ENCODE results near the gene SMCO2.
"Not testable (repeated sequence)": the region's sequence is repeated elsewhere in the genome, so short reads cannot be mapped to it uniquely, and the experiment has no call there.

SMCO2 gene

DNA sequence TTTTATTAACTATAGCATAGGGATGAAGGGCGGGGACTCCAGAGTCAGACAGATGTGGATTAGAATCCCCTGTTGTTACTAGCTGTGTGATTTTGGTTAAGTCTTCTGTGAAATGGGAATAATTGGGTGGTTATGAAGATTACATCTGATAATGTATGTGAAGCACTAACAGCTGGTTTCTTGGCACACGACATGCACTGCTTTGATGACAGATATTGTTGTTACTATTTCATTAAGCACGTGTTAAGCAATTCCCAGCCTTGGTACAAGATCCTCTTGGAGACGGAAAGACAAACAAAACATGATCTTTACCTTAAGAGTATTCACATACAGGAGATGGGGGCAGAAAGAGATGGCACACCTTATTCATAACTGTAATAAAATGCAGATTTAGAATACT, 85.4 kb downstream of the SMCO2 start:
- H3K9me3 ChIP-seq (ENCODE audit: control insufficient read depth, low read depth, low read length): no peaks in the 10 kb centered on the region
- peaks cover 7% of the 10 kb centered on the region for H3K4me1 ChIP-seq (ENCODE audit: control insufficient read depth, low read depth, low read length)
- no peak overlapping the region for H3K4me3 ChIP-seq (ENCODE audit: low read length)
- H3K27me3 ChIP-seq (ENCODE audit: control insufficient read depth, insufficient read depth, low read length): no peaks in the 10 kb centered on the region
- no peak overlapping the region for H3K9ac ChIP-seq (ENCODE audit: low read length)
- H3K27ac ChIP-seq (ENCODE audit: low read length): no peak overlapping the region
- no peaks in the 10 kb centered on the region for H3K36me3 ChIP-seq (ENCODE audit: control insufficient read depth, low read depth, low read length)

DNA sequence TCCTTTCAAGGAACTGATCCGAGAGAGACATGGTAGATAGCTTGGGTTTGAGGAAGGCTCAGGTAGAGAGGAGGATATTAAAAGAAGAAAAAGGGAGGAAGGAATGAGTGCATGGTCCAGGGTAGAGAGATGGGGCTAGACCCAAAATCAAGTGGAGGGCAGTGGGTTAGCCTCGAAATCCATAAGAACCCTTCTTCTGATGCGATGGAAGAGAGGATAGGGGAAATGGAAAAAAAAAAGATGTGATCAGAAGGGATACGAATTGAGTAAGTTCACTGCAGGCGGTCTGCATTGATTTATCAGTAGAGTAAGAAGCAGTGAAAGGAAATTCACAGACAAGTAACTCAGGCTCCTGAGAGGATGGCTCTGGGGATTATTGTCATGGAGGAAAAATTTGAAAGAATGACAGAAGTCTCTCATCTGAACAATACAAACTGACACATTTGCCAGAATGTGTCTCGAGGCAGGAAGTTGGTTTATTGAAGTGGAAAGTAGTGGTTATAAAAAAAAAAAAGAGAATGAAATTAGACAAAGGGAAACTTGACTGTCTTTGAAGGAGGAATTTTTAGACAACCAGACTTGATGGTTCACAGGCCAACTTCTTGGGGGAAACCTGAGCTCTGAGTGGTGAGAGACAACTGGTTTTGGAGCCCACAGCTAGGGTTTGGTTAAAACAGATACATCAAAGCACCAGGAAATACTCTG, 87.7 kb downstream of the SMCO2 start:
- no peak overlapping the region for H3K27ac ChIP-seq (ENCODE audit: low read length)
- no peak overlapping the region for H3K9ac ChIP-seq (ENCODE audit: low read length)
- H3K27me3 ChIP-seq (ENCODE audit: control insufficient read depth, insufficient read depth, low read length): no peaks in the 10 kb centered on the region
- H3K4me3 ChIP-seq (ENCODE audit: low read length): no peak overlapping the region
- H3K4me1 ChIP-seq (ENCODE audit: control insufficient read depth, low read depth, low read length): peaks cover 7% of the 10 kb centered on the region
- no peaks in the 10 kb centered on the region for H3K36me3 ChIP-seq (ENCODE audit: control insufficient read depth, low read depth, low read length)
- no peaks in the 10 kb centered on the region for H3K9me3 ChIP-seq (ENCODE audit: control insufficient read depth, low read depth, low read length)

DNA sequence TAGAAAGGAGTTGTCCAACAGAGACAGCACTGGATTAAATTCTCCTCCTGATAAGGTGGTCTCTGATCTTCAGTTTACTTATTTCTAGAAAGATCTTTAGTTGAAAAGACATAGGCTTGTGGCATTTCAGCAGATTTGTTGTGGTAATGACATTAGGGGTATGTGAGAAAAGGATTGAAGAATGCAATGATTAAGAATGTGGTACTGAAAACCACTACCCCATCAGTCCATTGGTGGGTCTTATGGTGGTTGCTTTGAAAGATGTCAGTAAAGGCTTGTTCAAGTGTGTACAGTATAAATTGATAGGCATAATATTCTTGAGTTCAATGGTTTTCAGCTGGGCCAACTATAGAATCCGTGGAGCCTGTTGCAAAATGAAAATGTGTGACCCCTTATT, 88.2 kb downstream of the SMCO2 start:
- Histone ChIP-seq H3K36me3 (ENCODE audit: control insufficient read depth, low read depth, low read length) (no peaks in the 10 kb centered on the region), H3K27me3 (ENCODE audit: control insufficient read depth, insufficient read depth, low read length) (no peaks in the 10 kb centered on the region), H3K4me1 (ENCODE audit: control insufficient read depth, low read depth, low read length) (peaks cover 7% of the 10 kb centered on the region), H3K9ac (ENCODE audit: low read length) (no peak overlapping the region), H3K9me3 (ENCODE audit: control insufficient read depth, low read depth, low read length) (no peaks in the 10 kb centered on the region), H3K4me3 (ENCODE audit: low read length) (no peak overlapping the region), H3K27ac (ENCODE audit: low read length) (no peak overlapping the region)

DNA sequence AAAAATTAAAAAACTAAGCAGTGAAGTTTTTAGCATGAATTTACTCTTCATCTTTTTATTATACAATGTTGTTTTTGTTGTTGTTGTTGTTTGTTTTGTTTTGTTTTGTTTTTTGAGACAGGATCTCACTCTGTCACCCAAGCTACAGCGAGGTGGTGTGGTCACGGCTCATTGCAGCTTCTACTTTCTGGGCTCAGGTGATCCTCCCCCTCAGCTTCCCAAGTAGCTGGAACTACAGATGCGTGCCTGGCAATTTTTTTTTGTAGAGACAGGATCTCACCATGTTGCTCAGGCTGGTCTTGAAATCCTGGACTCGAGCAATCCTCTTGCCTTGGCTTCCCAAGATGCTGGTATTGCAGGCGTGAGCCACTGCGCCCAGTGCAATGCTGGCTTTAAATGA, 88.8 kb downstream of the SMCO2 start:
- Histone ChIP-seq H3K9ac (ENCODE audit: low read length) (no peak overlapping the region), H3K9me3 (ENCODE audit: control insufficient read depth, low read depth, low read length) (no peaks in the 10 kb centered on the region), H3K27me3 (ENCODE audit: control insufficient read depth, insufficient read depth, low read length) (no peaks in the 10 kb centered on the region)

DNA sequence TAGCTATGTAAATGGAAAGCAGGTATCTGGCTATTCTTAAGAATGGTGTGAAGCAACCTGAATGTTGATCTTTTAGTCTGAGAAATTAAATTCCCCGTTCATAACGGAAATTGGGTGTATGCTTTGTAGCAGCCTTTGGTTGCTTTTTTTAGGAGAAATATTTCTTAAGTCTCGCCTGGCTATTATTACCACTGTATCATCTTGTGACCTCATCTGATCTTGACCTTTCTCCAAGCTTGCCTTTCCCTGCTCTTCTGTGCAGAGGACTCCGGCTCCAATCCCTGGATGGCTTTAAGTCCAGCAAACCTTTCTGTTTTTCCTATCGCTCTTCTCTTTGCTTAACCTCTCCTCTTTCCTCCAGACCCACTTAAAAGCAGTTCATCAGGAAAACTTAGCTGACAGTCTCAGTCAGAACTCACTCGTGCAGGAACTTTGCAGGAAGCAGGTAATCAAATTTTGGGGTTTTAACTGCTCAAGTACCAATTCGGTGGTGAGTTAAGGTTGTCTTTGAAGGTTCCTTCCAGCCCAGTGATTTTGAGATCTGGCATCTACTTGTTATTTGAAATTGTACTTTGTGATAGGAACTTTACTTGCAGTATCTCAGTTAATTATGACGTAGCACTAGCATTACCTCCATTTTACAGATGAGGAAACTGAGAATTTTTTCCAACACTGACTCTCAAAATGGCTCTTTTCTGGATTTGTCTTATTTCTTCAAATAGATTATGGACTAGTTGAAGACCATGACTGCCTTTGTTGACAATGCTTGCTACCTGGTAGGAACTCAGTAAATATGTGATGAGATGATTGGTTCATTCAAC, 91.5 kb downstream of the SMCO2 start:
- Histone ChIP-seq H3K9ac (ENCODE audit: low read length) (no peak overlapping the region), H3K27ac (ENCODE audit: low read length) (no peak overlapping the region), H3K27me3 (ENCODE audit: control insufficient read depth, insufficient read depth, low read length) (no peaks in the 10 kb centered on the region), H3K9me3 (ENCODE audit: control insufficient read depth, low read depth, low read length) (no peaks in the 10 kb centered on the region), H3K36me3 (ENCODE audit: control insufficient read depth, low read depth, low read length) (no peaks in the 10 kb centered on the region), H3K4me1 (ENCODE audit: control insufficient read depth, low read depth, low read length) (peaks cover 5% of the 10 kb centered on the region), H3K4me3 (ENCODE audit: low read length) (no peak overlapping the region)

More for the DNA sequence above, 88.8 kb downstream of the SMCO2 start:
- H3K36me3 ChIP-seq (ENCODE audit: control insufficient read depth, low read depth, low read length): no peaks in the 10 kb centered on the region
- H3K4me1 ChIP-seq (ENCODE audit: control insufficient read depth, low read depth, low read length): peaks cover 3% of the 10 kb centered on the region
- no peak overlapping the region for H3K27ac ChIP-seq (ENCODE audit: low read length)
- no peak overlapping the region for H3K4me3 ChIP-seq (ENCODE audit: low read length)

DNA sequence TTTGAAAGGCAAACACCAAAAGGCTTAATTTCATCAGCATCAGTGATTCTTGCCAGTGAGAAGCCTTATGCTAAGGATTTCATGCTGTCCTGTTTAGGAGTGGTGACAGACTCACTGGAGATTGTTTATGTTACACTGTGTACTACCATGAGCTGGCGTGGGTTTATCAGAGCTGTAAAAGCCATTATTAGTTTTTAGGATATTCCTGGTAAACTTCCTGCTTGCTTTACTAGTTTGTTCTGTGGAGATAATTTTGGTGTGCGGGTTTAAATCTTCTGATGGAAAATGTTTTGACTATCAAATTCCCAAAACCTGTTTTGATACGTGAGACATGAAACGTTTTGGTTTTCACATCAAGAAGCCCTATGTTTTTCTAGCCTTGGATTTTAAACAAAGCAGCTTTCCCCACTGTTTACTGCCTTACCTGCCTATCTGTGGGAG, 92.7 kb downstream of the SMCO2 start:
- Histone ChIP-seq H3K36me3 (ENCODE audit: control insufficient read depth, low read depth, low read length) (no peaks in the 10 kb centered on the region), H3K4me3 (ENCODE audit: low read length) (no peak overlapping the region), H3K27ac (ENCODE audit: low read length) (no peak overlapping the region), H3K9me3 (ENCODE audit: control insufficient read depth, low read depth, low read length) (no peaks in the 10 kb centered on the region), H3K27me3 (ENCODE audit: control insufficient read depth, insufficient read depth, low read length) (no peaks in the 10 kb centered on the region), H3K4me1 (ENCODE audit: control insufficient read depth, low read depth, low read length) (peaks cover 5% of the 10 kb centered on the region), H3K9ac (ENCODE audit: low read length) (no peak overlapping the region)

DNA sequence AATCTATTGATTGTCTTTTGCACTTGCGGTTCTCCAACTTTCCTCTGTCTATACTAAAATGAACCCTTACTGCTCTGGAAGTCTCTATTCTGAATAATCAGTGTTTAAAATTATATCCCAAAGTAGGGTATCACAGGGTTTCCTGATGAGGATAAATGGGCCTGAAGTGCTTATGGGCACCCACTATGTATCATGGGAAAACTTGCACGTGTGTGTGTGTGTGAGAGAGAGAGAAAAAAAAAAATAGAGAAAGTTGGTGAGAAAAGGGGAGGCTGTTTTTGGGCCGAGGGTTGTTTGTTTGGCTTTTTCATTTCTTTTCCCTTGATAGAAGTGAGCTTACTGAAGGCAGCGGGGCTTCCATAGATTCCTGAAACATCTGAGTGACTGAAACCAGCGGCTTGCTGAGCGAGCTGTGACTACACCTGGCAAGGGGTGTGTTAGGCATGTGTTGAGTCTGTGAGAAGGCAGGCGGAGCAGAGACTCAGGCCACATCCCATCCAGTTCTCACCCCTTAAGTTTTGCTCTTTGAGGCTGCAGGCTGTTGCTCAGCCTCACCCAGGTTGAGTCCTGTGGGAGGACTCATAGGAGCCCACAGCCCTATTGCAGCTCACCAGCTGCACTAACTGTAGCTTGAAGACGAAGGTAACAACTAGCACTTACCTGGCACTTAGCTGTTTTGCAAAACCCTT, 94.6 kb downstream of the SMCO2 start:
- Histone ChIP-seq H3K9ac (ENCODE audit: low read length) (no peak overlapping the region), H3K27ac (ENCODE audit: low read length) (no peak overlapping the region), H3K4me3 (ENCODE audit: low read length) (no peak overlapping the region), H3K36me3 (ENCODE audit: control insufficient read depth, low read depth, low read length) (no peaks in the 10 kb centered on the region), H3K27me3 (ENCODE audit: control insufficient read depth, insufficient read depth, low read length) (no peaks in the 10 kb centered on the region), H3K4me1 (ENCODE audit: control insufficient read depth, low read depth, low read length) (peaks cover 5% of the 10 kb centered on the region), H3K9me3 (ENCODE audit: control insufficient read depth, low read depth, low read length) (no peaks in the 10 kb centered on the region)

DNA sequence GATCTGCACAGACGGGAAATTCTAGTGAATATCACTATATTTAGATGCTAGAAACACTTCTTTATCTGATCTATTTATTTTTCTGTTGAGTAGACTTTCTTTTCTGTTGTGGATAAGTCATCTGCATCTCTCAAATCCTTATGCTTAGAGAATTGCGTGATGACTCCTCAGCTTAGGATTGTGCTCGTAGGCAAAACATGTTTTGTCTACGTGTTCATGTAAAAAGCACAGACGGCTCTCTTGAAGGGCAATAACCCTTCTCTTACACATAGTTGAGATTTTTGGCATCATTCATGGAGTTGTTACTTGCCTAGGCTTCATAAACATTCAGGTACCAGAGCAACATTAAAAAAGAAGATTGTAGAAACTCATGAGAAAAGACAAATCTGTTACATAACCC, 96.1 kb downstream of the SMCO2 start:
- Histone ChIP-seq H3K27ac (ENCODE audit: low read length) (no peak overlapping the region), H3K9ac (ENCODE audit: low read length) (no peak overlapping the region), H3K9me3 (ENCODE audit: control insufficient read depth, low read depth, low read length) (no peaks in the 10 kb centered on the region), H3K4me1 (ENCODE audit: control insufficient read depth, low read depth, low read length) (peaks cover 5% of the 10 kb centered on the region), H3K36me3 (ENCODE audit: control insufficient read depth, low read depth, low read length) (no peaks in the 10 kb centered on the region), H3K4me3 (ENCODE audit: low read length) (no peak overlapping the region), H3K27me3 (ENCODE audit: control insufficient read depth, insufficient read depth, low read length) (no peaks in the 10 kb centered on the region)

DNA sequence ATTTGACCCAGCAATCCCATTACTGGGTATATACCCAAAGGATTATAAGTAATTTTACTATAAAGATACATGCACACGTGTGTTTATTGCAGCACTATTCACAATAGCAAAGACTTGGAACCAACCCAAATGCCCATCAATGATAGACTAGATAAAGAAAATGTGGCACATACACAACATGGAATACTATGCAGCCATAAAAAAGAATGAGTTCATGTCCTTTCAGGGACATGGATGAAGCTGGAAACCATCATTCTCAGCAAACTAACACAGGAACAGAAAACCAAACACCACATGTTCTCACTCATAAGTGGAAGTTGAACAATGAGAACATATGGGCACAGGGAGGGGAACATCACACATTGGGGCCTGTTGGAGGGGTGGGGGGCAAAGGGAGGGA, 98.3 kb downstream of the SMCO2 start:
- not testable (repeated sequence) for H3K9ac ChIP-seq (ENCODE audit: low read length)

DNA sequence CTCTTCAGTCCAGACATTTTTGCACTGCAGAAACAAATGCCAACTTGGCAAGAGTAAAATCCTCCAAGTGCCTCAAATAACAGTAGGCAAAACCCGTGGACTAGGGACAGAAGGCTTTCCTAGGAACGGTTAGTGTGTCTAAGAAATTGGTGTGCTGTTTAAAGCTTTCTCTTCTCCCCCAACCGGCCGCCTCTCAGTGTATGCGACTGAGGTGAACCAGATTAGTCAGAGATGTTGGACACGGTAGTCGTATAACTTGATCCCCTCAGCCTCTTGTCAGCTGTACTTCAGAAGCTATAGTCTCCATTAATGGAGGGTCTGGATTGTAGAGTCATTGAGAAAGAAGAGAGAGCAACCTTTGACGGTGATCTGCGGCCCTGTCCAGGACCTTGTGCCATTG, 99.1 kb downstream of the SMCO2 start:
- no peak overlapping the region for H3K4me3 ChIP-seq (ENCODE audit: low read length)
- no peaks in the 10 kb centered on the region for H3K36me3 ChIP-seq (ENCODE audit: control insufficient read depth, low read depth, low read length)
- no peak overlapping the region for H3K9ac ChIP-seq (ENCODE audit: low read length)
- H3K27ac ChIP-seq (ENCODE audit: low read length): no peak overlapping the region
- H3K4me1 ChIP-seq (ENCODE audit: control insufficient read depth, low read depth, low read length): peaks cover 19% of the 10 kb centered on the region
- H3K27me3 ChIP-seq (ENCODE audit: control insufficient read depth, insufficient read depth, low read length): no peaks in the 10 kb centered on the region
- H3K9me3 ChIP-seq (ENCODE audit: control insufficient read depth, low read depth, low read length): no peaks in the 10 kb centered on the region

More for the DNA sequence above, 98.3 kb downstream of the SMCO2 start:
- peaks cover 12% of the 10 kb centered on the region for H3K4me1 ChIP-seq (ENCODE audit: control insufficient read depth, low read depth, low read length)
- not testable (repeated sequence) for H3K4me3 ChIP-seq (ENCODE audit: low read length); H3K9me3 ChIP-seq (ENCODE audit: control insufficient read depth, low read depth, low read length); H3K27ac ChIP-seq (ENCODE audit: low read length); H3K27me3 ChIP-seq (ENCODE audit: control insufficient read depth, insufficient read depth, low read length); H3K36me3 ChIP-seq (ENCODE audit: control insufficient read depth, low read depth, low read length)

DNA sequence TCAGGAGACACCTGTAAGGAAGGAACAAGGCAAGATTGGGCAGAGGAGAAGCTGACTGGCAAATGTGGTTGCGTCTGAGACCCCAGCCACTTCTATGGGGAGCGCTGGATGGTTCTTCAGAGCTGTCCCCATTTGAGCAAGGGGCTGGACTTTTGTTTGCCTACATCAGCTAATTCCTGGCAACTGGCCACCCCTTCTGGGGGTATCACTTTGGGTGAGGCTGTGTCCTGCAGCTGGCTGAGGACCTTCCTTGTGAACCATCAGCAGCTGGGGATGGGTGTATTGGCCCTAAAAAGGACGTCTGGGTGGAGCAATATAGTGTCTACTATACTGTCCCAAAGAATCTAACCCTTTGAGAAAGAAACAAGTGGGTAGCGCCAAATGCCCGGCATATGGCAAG, 101.1 kb downstream of the SMCO2 start:
- Histone ChIP-seq H3K4me3 (ENCODE audit: low read length) (no peak overlapping the region), H3K4me1 (ENCODE audit: control insufficient read depth, low read depth, low read length) (peaks cover 15% of the 10 kb centered on the region)

More for the DNA sequence above, 101.1 kb downstream of the SMCO2 start:
- H3K9me3 ChIP-seq (ENCODE audit: control insufficient read depth, low read depth, low read length): no peaks in the 10 kb centered on the region
- H3K27me3 ChIP-seq (ENCODE audit: control insufficient read depth, insufficient read depth, low read length): no peaks in the 10 kb centered on the region
- H3K27ac ChIP-seq (ENCODE audit: low read length): no peak overlapping the region
- H3K9ac ChIP-seq (ENCODE audit: low read length): no peak overlapping the region
- H3K36me3 ChIP-seq (ENCODE audit: control insufficient read depth, low read depth, low read length): no peaks in the 10 kb centered on the region
